Stimulated activated CD4-positive, alpha-beta T cell treated with anti-CD3 and anti-CD28 coated beads, TNF-alpha, amount 100 ng/mL, for 24 hours (primary cell): ENCODE results near the gene CLCN6.

Source experiments
- DNase-seq, 3 experiments: peaks; one replicate each; pipeline ENCODE4 v3.0.0-alpha.2; 2020; ENCODE audit warnings: low read depth in 3 of 3

CLCN6 gene

GRCh38 chr1:11805422-11806306 is at the start of gene CLCN6, which contains the start of gene MTHFR:
Gene CLCN6, plus strand, starts transcription at chr1:11806191. Its CDS starts 72 bp downstream, at chr1:11806263.
Gene MTHFR, minus strand, starts transcription at chr1:11805964. Its CDS starts 2,848 bp downstream, at chr1:11803116.
- DNase-seq = peak; percentile 97 to 99 (median 97)

GRCh38 chr1:11757047-11757446 is 48.9 kb upstream of the CLCN6 start:
- DNase-seq = no peak

- DNase-seq = no peak
Observed at GRCh38 chr1:11759791-11760190, 46.2 kb upstream of the CLCN6 start.

- no peak for DNase-seq
Observed at GRCh38 chr1:11761285-11761684, 44.7 kb upstream of the CLCN6 start.

GRCh38 chr1:11761988-11762406 is 44.0 kb upstream of the CLCN6 start, which contains the start of gene C1orf167:
Gene C1orf167, plus strand, starts transcription at chr1:11762193. Its CDS starts 2,208 bp downstream, at chr1:11764401.
- DNase-seq = peak in 1 of 3 experiments; percentile 38

GRCh38 chr1:11764115-11764514 is 41.9 kb upstream of the CLCN6 start:
- no peak for DNase-seq

- DNase-seq = no peak
Observed at GRCh38 chr1:11764519-11764918, 41.5 kb upstream of the CLCN6 start.

- DNase-seq = no peak
Observed at GRCh38 chr1:11765661-11766428, 40.1 kb upstream of the CLCN6 start.

- DNase-seq = no peak
Observed at GRCh38 chr1:11766429-11766776, 39.6 kb upstream of the CLCN6 start.

GRCh38 chr1:11767922-11768704 is 37.9 kb upstream of the CLCN6 start:
- no peak for DNase-seq

- DNase-seq = no peak
Observed at GRCh38 chr1:11768821-11769220, 37.2 kb upstream of the CLCN6 start.

GRCh38 chr1:11769274-11769673 is 36.7 kb upstream of the CLCN6 start:
- no peak for DNase-seq

- DNase-seq = no peak
Observed at GRCh38 chr1:11770011-11770410, 36.0 kb upstream of the CLCN6 start.

GRCh38 chr1:11771481-11772043 is 34.4 kb upstream of the CLCN6 start:
- DNase-seq = no peak

- DNase-seq = no peak
Observed at GRCh38 chr1:11772458-11772857, 33.5 kb upstream of the CLCN6 start.

- DNase-seq = no peak
Observed at GRCh38 chr1:11774753-11775152, 31.2 kb upstream of the CLCN6 start.

GRCh38 chr1:11777658-11778322 is 28.2 kb upstream of the CLCN6 start:
- DNase-seq = no peak

- DNase-seq = no peak
Observed at GRCh38 chr1:11778336-11778735, 27.7 kb upstream of the CLCN6 start.

- no peak for DNase-seq
Observed at GRCh38 chr1:11778844-11779623, 27.0 kb upstream of the CLCN6 start.

- no peak for DNase-seq
Observed at GRCh38 chr1:11779715-11780379, 26.1 kb upstream of the CLCN6 start.
